Gastrocnemius medialis (tissue), 4 donors: ENCODE data around the gene RNF123. TPM values are rescaled to one million over a fixed set of nuclear protein-coding genes. Genes with fewer than 3 reads are reported as not detected.
"Not testable (repeated sequence)": the region's sequence is repeated elsewhere in the genome, so short reads cannot be mapped to it uniquely, and the experiment has no call there.

ENCODE experiments used
- ATAC-seq, 2 donors: fragments of 150-250 bp; one replicate each; pipeline ENCODE4 v1.9.1; 2016
- DNase-seq, 2 donors: peaks; one replicate each; pipeline ENCODE4 v3.0.0-alpha.2; 2019
- H3K27ac ChIP-seq, 4 donors: fragments of 200-600 bp; sonication (generic); 1 replicate in 1 of 4; 2 replicates in 3 of 4; pipeline ENCODE4 v1.5.1; 2016 to 2018; ENCODE audit warnings: mild to moderate bottlenecking in 2 of 4, moderate library complexity in 1 of 4
- H3K27me3 ChIP-seq, 3 donors: fragments of 200-600 bp; sonication (generic) in 2 of 3; 1 replicate in 1 of 3; 2 replicates in 2 of 3; pipeline versions ENCODE4 v1.5.1 to v1.6.0; 2016 to 2019; ENCODE audit warnings: mild to moderate bottlenecking in 1 of 3, moderate library complexity in 1 of 3
- H3K36me3 ChIP-seq, 2 donors: fragments of 200-600 bp; sonication (generic) in 1 of 2; one replicate each; pipeline ENCODE4 v1.5.1; 2017 to 2018
- H3K4me1 ChIP-seq, 2 donors: fragments of 200-600 bp; sonication (generic) in 1 of 2; one replicate each; pipeline ENCODE4 v1.5.1; 2016 to 2017; ENCODE audit warnings: mild to moderate bottlenecking in 2 of 2
- H3K4me3 ChIP-seq, 4 donors: fragments of 200-600 bp; sonication (generic) in 3 of 4; 1 replicate in 1 of 4; 2 replicates in 3 of 4; pipeline ENCODE4 v1.5.1; 2016 to 2019; ENCODE audit warnings: mild to moderate bottlenecking in 2 of 4
- H3K9me3 ChIP-seq, 3 donors: fragments of 200-600 bp; sonication (generic) in 2 of 3; 1 replicate in 1 of 3; 2 replicates in 2 of 3; pipeline ENCODE4 v1.5.1; 2016 to 2019
- POLR2A ChIP-seq, 2 donors: fragments of 450-650 bp; IDR thresholded peaks; one replicate each; pipeline ENCODE4 v1.6.1; 2017; ENCODE audit warnings: antibody characterized with exemption in 2 of 2, mild to moderate bottlenecking in 2 of 2, moderate library complexity in 2 of 2
- in situ Hi-C, 4 donors: fragments of 200-750 bp; cut with MboI; loops; one replicate each; pipeline versions ENCODE4 v1.15.0 to v1.8.0; 2017; ENCODE audit warnings: low sequenced_read_pairs in 4 of 4
- intact Hi-C: fragments of 100-400 bp; cut with DNase I; formaldehyde crosslinking; loops from one replicate; pipeline ENCODE4 v1.15.1; 2023; ENCODE audit warnings: low total_unique reads
- total RNA-seq, 4 donors: library from RNA; depleted of rRNA; stranded (reverse); fragments of >200 nt; gene quantifications; one replicate each; pipeline versions ENCODE4 v1.1.0 to v1.2.3, GENCODE V29; 2016
- TF ChIP-seq, protein P1 (sequence below), 5 experiments: fragments of 450-650 bp in 3 of 5; fragments of 200-600 bp in 2 of 5; sonication (generic) in 2 of 5; IDR thresholded peaks in 4 of 5; conservative IDR thresholded peaks in 1 of 5; 1 replicate in 4 of 5; 2 replicates in 1 of 5; pipeline ENCODE4 v1.5.1; 2016 to 2019; ENCODE audit warnings: antibody characterized with exemption in 5 of 5, mild to moderate bottlenecking in 3 of 5, moderate library complexity in 3 of 5

The RNF123 gene
- total RNA-seq, 4 donors from 2014 or later: 82.8 to 132 (median 128) TPM

DNA sequence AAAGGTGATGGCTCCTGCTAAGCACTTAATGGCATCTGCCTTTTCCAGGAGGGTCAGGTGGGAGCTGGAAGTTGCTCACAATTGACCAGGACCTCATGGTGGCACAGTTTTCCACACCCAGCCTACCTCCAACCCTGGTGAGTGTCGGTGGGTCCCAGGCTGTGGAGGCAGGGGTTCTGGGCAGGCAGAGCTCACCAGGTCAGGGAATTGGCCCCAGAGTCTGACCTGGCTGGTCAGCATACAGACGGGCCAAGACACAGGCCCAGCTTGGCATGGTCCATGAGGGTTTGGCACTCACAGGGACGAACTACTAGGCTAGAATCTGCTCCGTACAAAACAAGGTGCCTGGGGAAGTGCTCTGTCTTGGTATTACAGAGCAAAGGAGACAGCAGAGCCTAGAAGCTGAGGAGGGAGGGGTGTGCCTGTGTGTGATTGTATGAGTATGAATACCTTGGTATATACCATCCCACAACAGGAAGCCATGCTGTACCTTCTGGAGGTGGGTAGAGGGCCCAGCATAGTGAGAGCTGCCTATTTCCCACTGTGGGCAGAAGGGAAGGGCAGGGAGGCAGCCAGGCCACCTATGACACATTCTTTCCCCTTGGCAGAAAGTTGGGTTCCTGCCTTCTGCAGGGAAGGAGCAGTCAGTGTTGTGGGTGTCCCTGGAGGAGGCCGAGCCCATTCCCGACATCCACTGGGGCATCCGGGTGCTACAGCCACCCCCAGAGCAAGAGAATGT lies 8.7 kb upstream of the RNF123 start:
- intact Hi-C loops: no loop called here
- no peaks in the 10 kb centered on the region for H3K9me3 ChIP-seq
- no peaks in the 10 kb centered on the region for H3K27me3 ChIP-seq
- TF ChIP-seq, protein P1, sequence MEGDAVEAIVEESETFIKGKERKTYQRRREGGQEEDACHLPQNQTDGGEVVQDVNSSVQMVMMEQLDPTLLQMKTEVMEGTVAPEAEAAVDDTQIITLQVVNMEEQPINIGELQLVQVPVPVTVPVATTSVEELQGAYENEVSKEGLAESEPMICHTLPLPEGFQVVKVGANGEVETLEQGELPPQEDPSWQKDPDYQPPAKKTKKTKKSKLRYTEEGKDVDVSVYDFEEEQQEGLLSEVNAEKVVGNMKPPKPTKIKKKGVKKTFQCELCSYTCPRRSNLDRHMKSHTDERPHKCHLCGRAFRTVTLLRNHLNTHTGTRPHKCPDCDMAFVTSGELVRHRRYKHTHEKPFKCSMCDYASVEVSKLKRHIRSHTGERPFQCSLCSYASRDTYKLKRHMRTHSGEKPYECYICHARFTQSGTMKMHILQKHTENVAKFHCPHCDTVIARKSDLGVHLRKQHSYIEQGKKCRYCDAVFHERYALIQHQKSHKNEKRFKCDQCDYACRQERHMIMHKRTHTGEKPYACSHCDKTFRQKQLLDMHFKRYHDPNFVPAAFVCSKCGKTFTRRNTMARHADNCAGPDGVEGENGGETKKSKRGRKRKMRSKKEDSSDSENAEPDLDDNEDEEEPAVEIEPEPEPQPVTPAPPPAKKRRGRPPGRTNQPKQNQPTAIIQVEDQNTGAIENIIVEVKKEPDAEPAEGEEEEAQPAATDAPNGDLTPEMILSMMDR (IDR thresholded peaks at IDR 0.05 in 4 of 5, conservative IDR thresholded peaks at IDR 0.05 in 1 of 5): no peak
- TF ChIP-seq POLR2A (IDR thresholded peaks at IDR 0.05): no peak
- H3K4me3 ChIP-seq: no peak overlapping the region
- H3K4me1 ChIP-seq: peaks cover 0 to under 1% of the 10 kb centered on the region in 2 donors
- in situ Hi-C loops: no loop called here
- peaks cover 0 to 82% of the 10 kb centered on the region in 2 donors for H3K36me3 ChIP-seq
- no peak for DNase-seq
- no peak for ATAC-seq
- no peak overlapping the region for H3K27ac ChIP-seq

DNA sequence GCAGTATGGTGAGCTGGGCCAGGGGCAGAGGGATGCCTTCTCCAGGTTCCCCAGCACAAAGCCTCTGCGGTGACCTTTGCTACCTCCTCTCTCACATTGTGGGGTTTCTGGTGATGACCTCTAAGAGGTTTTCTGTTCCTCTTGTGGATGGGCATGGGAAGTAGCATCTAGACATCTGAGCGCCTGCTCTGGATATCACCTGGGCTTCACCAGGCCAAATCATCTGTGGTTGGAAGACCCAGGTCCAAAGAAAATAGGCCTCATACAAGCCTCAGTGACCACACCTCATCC lies 8.2 kb upstream of the RNF123 start:
- in situ Hi-C loops (no loop called here), intact Hi-C loops (no loop called here)
- peaks cover 0 to 77% of the 10 kb centered on the region in 2 donors for H3K36me3 ChIP-seq
- H3K27ac ChIP-seq: no peak overlapping the region
- no peak for TF ChIP-seq POLR2A (IDR thresholded peaks at IDR 0.05)
- TF ChIP-seq, protein P1 (IDR thresholded peaks at IDR 0.05 in 4 of 5, conservative IDR thresholded peaks at IDR 0.05 in 1 of 5): no peak
- no peaks in the 10 kb centered on the region for H3K9me3 ChIP-seq
- ATAC-seq: no peak
- no peak for DNase-seq
- H3K27me3 ChIP-seq: peaks cover 0 to under 1% (median 0%) of the 10 kb centered on the region in 3 donors
- no peak overlapping the region for H3K4me3 ChIP-seq
- H3K4me1 ChIP-seq: peaks cover 0 to 2% of the 10 kb centered on the region in 2 donors

DNA sequence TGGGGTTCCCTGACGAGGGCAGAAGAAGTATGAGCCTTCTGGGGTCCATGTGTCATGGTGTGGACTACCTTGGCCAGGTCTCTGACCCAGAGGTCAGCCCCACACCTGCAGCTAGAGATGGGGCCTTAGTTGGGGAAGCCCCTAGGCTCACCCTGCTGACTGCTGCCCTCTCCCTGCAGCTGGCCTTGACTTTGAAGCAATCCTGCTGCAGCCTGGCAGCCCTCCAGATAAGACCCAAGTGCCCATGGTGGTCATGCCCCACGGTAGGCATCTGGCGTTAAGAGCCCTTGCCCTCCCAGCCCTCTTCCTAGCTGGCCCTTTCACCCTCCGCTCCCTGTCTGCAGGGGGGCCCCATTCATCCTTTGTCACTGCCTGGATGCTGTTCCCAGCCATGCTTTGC lies 7.8 kb upstream of the RNF123 start:
- ATAC-seq: no peak
- Histone ChIP-seq H3K36me3 (peaks cover 0 to 74% of the 10 kb centered on the region in 2 donors), H3K4me1 (peaks cover 0 to 4% of the 10 kb centered on the region in 2 donors), H3K27ac (no peak overlapping the region), H3K27me3 (peaks cover 0 to 3% (median 0%) of the 10 kb centered on the region in 3 donors), H3K4me3 (no peak overlapping the region), H3K9me3 (no peaks in the 10 kb centered on the region)
- in situ Hi-C loops: no loop called here
- intact Hi-C loops: no loop called here
- TF ChIP-seq, protein P1 (IDR thresholded peaks at IDR 0.05 in 4 of 5, conservative IDR thresholded peaks at IDR 0.05 in 1 of 5): no peak
- no peak for TF ChIP-seq POLR2A (IDR thresholded peaks at IDR 0.05)
- no peak for DNase-seq

DNA sequence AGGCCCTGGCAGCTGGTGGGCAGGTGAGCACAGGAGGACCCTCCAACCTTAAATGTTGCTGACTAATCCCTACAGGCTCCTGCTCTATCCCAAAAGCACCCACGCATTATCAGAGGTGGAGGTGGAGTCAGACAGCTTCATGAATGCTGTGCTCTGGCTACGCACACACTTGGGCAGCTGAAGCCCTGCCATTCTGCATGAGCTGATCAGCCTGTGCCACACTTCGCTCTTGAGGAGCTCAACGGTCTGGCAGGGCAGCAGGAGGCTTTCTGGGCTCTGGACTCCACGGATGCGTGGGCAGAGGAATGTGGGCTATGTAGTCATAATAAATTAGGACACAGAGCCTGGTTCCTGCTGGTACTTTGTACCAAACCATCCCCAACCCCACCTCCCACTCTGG lies 6.2 kb upstream of the RNF123 start:
- Histone ChIP-seq H3K9me3 (no peaks in the 10 kb centered on the region), H3K27me3 (peaks cover 0 to 3% (median 0%) of the 10 kb centered on the region in 3 donors), H3K4me1 (peaks cover 0 to 12% of the 10 kb centered on the region in 2 donors), H3K4me3 (no peak overlapping the region), H3K36me3 (peaks cover 0 to 57% of the 10 kb centered on the region in 2 donors), H3K27ac (no peak overlapping the region)
- intact Hi-C loops: no loop called here
- TF ChIP-seq, protein P1 (IDR thresholded peaks at IDR 0.05 in 4 of 5, conservative IDR thresholded peaks at IDR 0.05 in 1 of 5): no peak
- no peak for TF ChIP-seq POLR2A (IDR thresholded peaks at IDR 0.05)
- in situ Hi-C loops: no loop called here
- ATAC-seq: no peak
- DNase-seq: no peak

DNA sequence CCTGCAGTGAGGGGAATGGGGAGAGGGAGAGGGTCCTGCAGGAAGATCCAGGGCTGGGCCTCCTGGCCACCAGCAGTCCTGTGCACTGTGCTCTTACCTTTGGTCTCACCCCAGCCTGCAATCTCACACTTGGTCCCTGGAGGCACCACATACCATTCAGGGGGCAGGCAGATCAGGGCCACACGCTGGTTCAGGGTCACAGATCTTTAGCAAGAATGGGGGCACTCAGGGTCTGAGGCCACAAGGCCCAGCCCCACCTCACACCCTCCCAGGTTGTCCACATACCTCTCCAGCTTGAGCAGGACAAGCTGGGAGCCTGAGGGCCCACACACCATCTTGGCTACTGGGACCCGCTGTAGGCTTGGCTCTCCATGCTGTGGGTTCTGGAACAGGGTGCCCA lies 4.9 kb upstream of the RNF123 start:
- H3K9me3 ChIP-seq, H3K4me3 ChIP-seq, DNase-seq, H3K27me3 ChIP-seq, H3K27ac ChIP-seq, in situ Hi-C loops, ATAC-seq, intact Hi-C loops: not testable (repeated sequence)
- H3K4me1 ChIP-seq: peaks cover 6 to 20% of the 10 kb centered on the region in 2 donors
- peaks cover 0 to 45% of the 10 kb centered on the region in 2 donors for H3K36me3 ChIP-seq

DNA sequence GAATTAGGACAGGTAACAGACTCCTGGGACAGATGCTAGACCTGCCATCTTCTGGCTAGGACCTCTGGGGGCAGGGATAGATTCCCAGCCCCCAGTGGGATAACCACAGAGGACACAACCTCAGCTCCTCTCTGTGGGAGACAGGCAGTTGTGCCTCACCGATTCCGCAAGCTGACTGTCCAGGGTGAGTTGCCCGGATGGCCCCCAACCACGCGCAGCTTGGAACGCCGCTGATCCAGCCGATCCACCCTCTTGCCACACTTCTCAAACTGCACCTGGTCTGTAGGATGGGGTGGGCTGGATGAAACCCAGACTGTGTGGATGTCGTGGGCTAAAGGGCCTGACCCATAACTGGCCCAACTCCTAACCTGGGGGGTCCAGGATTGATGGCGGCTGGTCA lies 4.3 kb upstream of the RNF123 start:
- in situ Hi-C loops: not testable (repeated sequence)
- peaks cover 0 to 38% of the 10 kb centered on the region in 2 donors for H3K36me3 ChIP-seq

DNA sequence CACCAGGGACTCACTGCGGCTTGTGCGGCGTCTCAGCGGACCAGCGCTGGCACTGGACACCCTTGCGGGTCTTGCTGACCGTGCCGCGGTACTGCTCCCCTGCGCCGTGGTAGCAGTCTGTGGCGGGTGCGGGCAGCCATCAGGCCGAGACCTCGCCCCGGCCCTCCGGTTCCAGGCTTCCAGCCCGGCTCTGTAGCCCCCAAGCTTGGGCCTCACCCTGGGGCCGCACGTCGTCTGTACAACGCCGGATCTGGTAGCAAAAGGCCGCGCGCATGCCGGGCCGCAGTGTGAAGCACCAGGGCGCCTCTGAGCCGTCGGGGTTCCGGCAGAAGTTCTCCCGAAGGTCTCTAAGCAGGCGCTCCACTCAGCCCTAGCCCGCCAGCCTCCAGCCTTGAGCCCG lies 3.5 kb upstream of the RNF123 start:
- H3K27me3 ChIP-seq, H3K27ac ChIP-seq, intact Hi-C loops, DNase-seq, H3K4me3 ChIP-seq, in situ Hi-C loops, H3K9me3 ChIP-seq, ATAC-seq: not testable (repeated sequence)
- Histone ChIP-seq H3K4me1 (peaks cover 15 to 30% of the 10 kb centered on the region in 2 donors), H3K36me3 (peaks cover 0 to 31% of the 10 kb centered on the region in 2 donors)

More for the DNA sequence above, 4.3 kb upstream of the RNF123 start:
- H3K4me3 ChIP-seq, H3K27ac ChIP-seq, ATAC-seq, H3K27me3 ChIP-seq, H3K9me3 ChIP-seq, intact Hi-C loops, DNase-seq: not testable (repeated sequence)
- H3K4me1 ChIP-seq: peaks cover 9 to 23% of the 10 kb centered on the region in 2 donors

DNA sequence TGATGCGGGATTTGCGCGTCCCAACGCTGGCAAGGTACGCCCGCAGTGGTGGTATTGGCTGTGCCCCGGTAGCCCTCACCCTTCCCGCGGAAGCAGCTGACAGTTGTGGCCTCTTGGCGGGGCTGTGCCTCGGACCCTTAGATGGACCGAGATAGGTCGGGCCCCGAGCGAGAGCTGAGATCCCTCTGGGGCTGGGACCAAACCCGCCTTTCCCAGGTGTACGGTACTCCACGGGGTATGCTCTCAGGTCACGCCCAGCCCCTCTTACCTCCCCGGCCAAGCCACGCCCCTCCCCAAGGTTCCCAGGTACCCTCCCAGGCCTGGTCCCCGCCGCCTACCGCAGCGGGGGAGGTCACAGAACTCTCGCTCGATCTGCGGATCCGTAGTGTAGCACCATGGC lies 3.0 kb upstream of the RNF123 start:
- H3K9me3 ChIP-seq, H3K27me3 ChIP-seq, ATAC-seq, H3K27ac ChIP-seq, DNase-seq, in situ Hi-C loops, intact Hi-C loops: not testable (repeated sequence)
- peaks cover 0 to 26% of the 10 kb centered on the region in 2 donors for H3K36me3 ChIP-seq
- H3K4me1 ChIP-seq: peaks cover 20 to 35% of the 10 kb centered on the region in 2 donors
- H3K4me3 ChIP-seq: peak overlapping the region; percentile 31 to 40 (median 36)
